ENCODE data around the gene C2orf49. TPM values are rescaled to one million over a fixed set of nuclear protein-coding genes. Genes with fewer than 3 reads are reported as not detected.

The C2orf49 gene
- polyA plus RNA-seq, 3 donors, result 8.1 to 10.4 (median 8.6) TPM

GRCh38 chr2:105393373-105394055 lies 56.2 kb downstream of the C2orf49 start:
- H3K9me3 Mint-ChIP-seq, result peaks cover 0 to 4% (median under 1%) of the 10 kb centered on the region in 7 donors
- Histone ChIP-seq H3K79me2 (ENCODE audit: insufficient read depth, low read length) (no peaks in the 10 kb centered on the region), H3K9me3 (replicated peaks in 1 of 2; ENCODE audit: control insufficient read depth in 1 of 2, insufficient read depth in 1 of 2, low read length in 2 of 2) (no peaks in the 10 kb centered on the region), H2AFZ (ENCODE audit: insufficient read depth, low read depth, low read length, poor library complexity, severe bottlenecking) (no peak overlapping the region), H3K4me3 (replicated peaks in 1 of 3; ENCODE audit: low read depth in 2 of 3, low read length in 3 of 3) (no peak overlapping the region), H3K9ac (ENCODE audit: insufficient read depth, low read length, poor library complexity, severe bottlenecking) (no peak overlapping the region), H3K4me2 (replicated peaks; ENCODE audit: extremely low read depth, low read length, poor library complexity, severe bottlenecking) (no peak overlapping the region), H4K20me1 (ENCODE audit: insufficient read depth, low read length) (no peaks in the 10 kb centered on the region), H3K36me3 (replicated peaks in 1 of 2; ENCODE audit: control insufficient read depth in 1 of 2, insufficient read depth in 2 of 2, low read length in 2 of 2) (no peaks in the 10 kb centered on the region), H3K27me3 (ENCODE audit: control insufficient read depth in 2 of 2, insufficient read depth in 2 of 2, low read length in 2 of 2) (peaks cover 11 to 25% of the 10 kb centered on the region in 2 donors), H3K4me1 (ENCODE audit: control insufficient read depth in 1 of 2, insufficient read depth in 2 of 2, low read length in 2 of 2) (peaks cover 4% of the 10 kb centered on the region in 2 donors), H3K27ac (ENCODE audit: low read depth in 1 of 2, low read length in 2 of 2) (no peak overlapping the region)
- intact Hi-C loops (cut with micrococcal nuclease), result no loop called here
- WGBS (ENCODE audit: insufficient coverage), result 94% methylated on average over 7 of the region's 13 CpGs
- H3K4me1 Mint-ChIP-seq, result peaks cover 4% of the 10 kb centered on the region
- no peak overlapping the region for H3K4me3 Mint-ChIP-seq
- no peak overlapping the region for H3K27ac Mint-ChIP-seq
- H3K27me3 Mint-ChIP-seq (ENCODE audit: low read depth in 3 of 3), result peaks cover 27 to 40% (median 29%) of the 10 kb centered on the region in 3 donors
- TF ChIP-seq CTCF (IDR thresholded peaks at IDR 0.05), result no peak
- no peaks in the 10 kb centered on the region for H3K36me3 Mint-ChIP-seq
- no peak for DNase-seq

GRCh38 chr2:105394951-105395611 lies 57.7 kb downstream of the C2orf49 start:
- H3K36me3 Mint-ChIP-seq, result no peaks in the 10 kb centered on the region
- intact Hi-C loops (cut with micrococcal nuclease), result no loop called here
- Histone ChIP-seq H2AFZ (ENCODE audit: insufficient read depth, low read depth, low read length, poor library complexity, severe bottlenecking) (no peak overlapping the region), H3K4me2 (replicated peaks; ENCODE audit: extremely low read depth, low read length, poor library complexity, severe bottlenecking) (no peak overlapping the region), H3K9me3 (replicated peaks in 1 of 2; ENCODE audit: control insufficient read depth in 1 of 2, insufficient read depth in 1 of 2, low read length in 2 of 2) (peaks cover 0 to 4% of the 10 kb centered on the region in 2 donors), H3K27ac (ENCODE audit: low read depth in 1 of 2, low read length in 2 of 2) (no peak overlapping the region), H4K20me1 (ENCODE audit: insufficient read depth, low read length) (no peaks in the 10 kb centered on the region), H3K4me3 (replicated peaks in 1 of 3; ENCODE audit: low read depth in 2 of 3, low read length in 3 of 3) (no peak overlapping the region), H3K79me2 (ENCODE audit: insufficient read depth, low read length) (no peaks in the 10 kb centered on the region), H3K9ac (ENCODE audit: insufficient read depth, low read length, poor library complexity, severe bottlenecking) (no peak overlapping the region), H3K4me1 (ENCODE audit: control insufficient read depth in 1 of 2, insufficient read depth in 2 of 2, low read length in 2 of 2) (peaks cover 7 to 12% of the 10 kb centered on the region in 2 donors), H3K27me3 (ENCODE audit: control insufficient read depth in 2 of 2, insufficient read depth in 2 of 2, low read length in 2 of 2) (peaks cover 19 to 38% of the 10 kb centered on the region in 2 donors), H3K36me3 (replicated peaks in 1 of 2; ENCODE audit: control insufficient read depth in 1 of 2, insufficient read depth in 2 of 2, low read length in 2 of 2) (no peaks in the 10 kb centered on the region)
- H3K27ac Mint-ChIP-seq, result no peak overlapping the region
- H3K4me1 Mint-ChIP-seq, result peaks cover 10% of the 10 kb centered on the region
- WGBS (ENCODE audit: insufficient coverage), result 92% methylated on average over 12 of the region's 12 CpGs
- no peak for TF ChIP-seq CTCF (IDR thresholded peaks at IDR 0.05)
- no peak overlapping the region for H3K4me3 Mint-ChIP-seq
- H3K9me3 Mint-ChIP-seq, result peaks cover 0 to 9% (median 3%) of the 10 kb centered on the region in 7 donors
- no peak for DNase-seq
- H3K27me3 Mint-ChIP-seq (ENCODE audit: low read depth in 3 of 3), result peaks cover 40 to 56% (median 42%) of the 10 kb centered on the region in 3 donors
